ENCODE results near the gene ELOVL7.
"Not testable (repeated sequence)": the region's sequence is repeated elsewhere in the genome, so short reads cannot be mapped to it uniquely, and the experiment has no call there.

The ELOVL7 gene

GRCh38 chr5:60809891-60810425 lies 34.1 kb downstream of the ELOVL7 start:
- Histone ChIP-seq H3K4me1 (ENCODE audit: control insufficient read depth, insufficient read depth, low read length) (peaks cover 7% of the 10 kb centered on the region), H3K9ac (ENCODE audit: low read depth, low read length) (no peak overlapping the region), H3K4me3 (ENCODE audit: low read depth, low read length) (no peak overlapping the region), H3K27me3 (ENCODE audit: control insufficient read depth, insufficient read depth, low read length) (no peaks in the 10 kb centered on the region), H3K9me3 (ENCODE audit: control insufficient read depth, insufficient read depth, low read length) (no peaks in the 10 kb centered on the region), H3K36me3 (ENCODE audit: control insufficient read depth, insufficient read depth, low read length) (no peaks in the 10 kb centered on the region)

DNA sequence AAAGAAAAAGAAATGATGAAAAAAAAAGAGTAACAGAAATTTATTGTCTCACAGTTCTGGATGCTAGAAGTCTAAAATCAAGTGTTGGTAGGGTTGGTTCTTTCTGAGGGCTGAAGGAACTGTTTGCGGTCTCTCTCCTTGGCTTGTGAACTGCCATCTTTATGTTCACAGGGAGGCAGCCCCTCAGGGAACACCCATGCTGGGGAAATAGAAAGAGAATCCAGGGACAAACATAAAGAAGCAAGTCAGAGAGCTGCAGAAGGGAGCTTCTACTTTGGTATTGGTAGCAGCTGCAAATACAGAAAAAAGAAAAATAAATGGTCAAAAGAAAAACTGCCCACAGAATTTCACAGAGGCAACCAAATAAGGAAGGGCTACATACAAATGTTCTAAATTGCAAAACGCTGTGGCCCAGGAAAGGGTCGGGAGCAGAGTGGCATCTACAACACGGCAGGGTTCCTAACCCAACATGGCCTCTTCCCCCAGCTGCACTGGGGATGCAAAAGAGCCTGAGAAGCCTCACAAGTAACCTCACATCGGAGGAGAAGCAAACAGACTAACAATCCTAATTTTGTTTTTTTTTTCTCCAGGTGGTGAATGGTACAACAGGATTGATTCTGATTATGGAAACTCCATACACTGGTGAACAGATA lies 37.4 kb downstream of the ELOVL7 start:
- Histone ChIP-seq H3K4me3 (ENCODE audit: low read depth, low read length) (no peak overlapping the region), H3K9me3 (ENCODE audit: control insufficient read depth, insufficient read depth, low read length) (no peaks in the 10 kb centered on the region), H3K9ac (ENCODE audit: low read depth, low read length) (no peak overlapping the region), H3K36me3 (ENCODE audit: control insufficient read depth, insufficient read depth, low read length) (no peaks in the 10 kb centered on the region), H3K4me1 (ENCODE audit: control insufficient read depth, insufficient read depth, low read length) (peaks cover 12% of the 10 kb centered on the region), H3K27me3 (ENCODE audit: control insufficient read depth, insufficient read depth, low read length) (no peaks in the 10 kb centered on the region)

DNA sequence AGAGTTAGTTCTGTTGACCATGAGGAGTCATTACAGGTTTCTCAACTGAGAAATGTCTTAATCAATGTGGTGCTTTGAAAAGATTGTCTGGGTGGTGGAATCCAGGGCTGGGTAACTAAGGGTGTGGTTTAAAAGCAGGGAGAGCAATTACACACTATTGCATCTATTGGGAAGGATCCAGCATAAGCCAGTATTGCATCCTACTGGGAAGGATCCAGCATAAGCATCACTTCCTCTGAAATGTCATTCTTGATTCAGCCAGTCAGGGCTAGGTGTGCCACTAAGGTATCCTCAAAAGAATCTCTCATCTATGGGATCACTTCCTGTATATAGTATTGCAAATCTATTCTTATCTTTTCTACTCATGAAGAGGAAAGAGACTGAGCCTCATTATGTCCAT lies 38.6 kb downstream of the ELOVL7 start:
- Histone ChIP-seq H3K9me3 (ENCODE audit: control insufficient read depth, insufficient read depth, low read length) (no peaks in the 10 kb centered on the region), H3K27me3 (ENCODE audit: control insufficient read depth, insufficient read depth, low read length) (no peaks in the 10 kb centered on the region), H3K4me3 (ENCODE audit: low read depth, low read length) (no peak overlapping the region), H3K4me1 (ENCODE audit: control insufficient read depth, insufficient read depth, low read length) (peaks cover 12% of the 10 kb centered on the region), H3K9ac (ENCODE audit: low read depth, low read length) (no peak overlapping the region), H3K36me3 (ENCODE audit: control insufficient read depth, insufficient read depth, low read length) (no peaks in the 10 kb centered on the region)

DNA sequence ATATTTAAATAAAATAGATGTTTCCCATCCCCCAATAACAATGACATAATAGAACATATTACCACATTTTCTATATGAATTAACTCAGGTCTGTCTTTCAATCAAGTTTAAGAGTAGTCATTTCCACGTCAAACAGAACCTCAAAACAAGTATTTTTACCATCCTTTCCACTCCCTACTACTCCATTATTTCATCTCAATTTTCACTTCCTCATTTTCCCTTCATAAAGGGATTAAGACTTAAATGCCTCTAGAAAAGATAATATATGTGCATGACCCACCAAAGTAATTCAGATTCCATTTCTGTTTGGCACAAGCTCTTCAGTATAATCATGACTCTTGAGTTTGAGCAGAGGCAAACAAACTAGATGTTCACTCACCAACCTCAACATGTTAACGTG lies 40.4 kb downstream of the ELOVL7 start:
- Histone ChIP-seq H3K9ac (ENCODE audit: low read depth, low read length) (no peak overlapping the region), H3K36me3 (ENCODE audit: control insufficient read depth, insufficient read depth, low read length) (no peaks in the 10 kb centered on the region), H3K9me3 (ENCODE audit: control insufficient read depth, insufficient read depth, low read length) (no peaks in the 10 kb centered on the region), H3K4me3 (ENCODE audit: low read depth, low read length) (no peak overlapping the region), H3K4me1 (ENCODE audit: control insufficient read depth, insufficient read depth, low read length) (peaks cover 12% of the 10 kb centered on the region), H3K27me3 (ENCODE audit: control insufficient read depth, insufficient read depth, low read length) (no peaks in the 10 kb centered on the region)

DNA sequence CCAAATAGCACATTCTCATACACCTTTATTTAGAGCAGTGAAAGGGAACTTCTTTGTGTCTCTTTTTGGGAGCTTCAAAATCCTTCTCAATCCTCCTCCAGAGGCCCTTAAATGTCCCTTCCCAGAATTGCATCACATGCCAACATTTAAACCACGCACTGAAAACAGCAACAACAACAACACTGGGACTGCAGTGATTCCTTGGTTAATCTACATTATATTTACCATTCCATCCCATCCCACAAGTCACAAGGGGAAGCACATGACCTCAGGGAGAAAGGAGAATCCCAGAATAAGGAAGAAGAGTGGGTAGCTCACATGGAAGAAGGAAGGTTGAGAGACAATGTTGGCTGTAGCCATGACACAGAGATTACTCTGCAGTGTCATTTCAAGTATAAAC lies 41.1 kb downstream of the ELOVL7 start:
- Histone ChIP-seq H3K36me3 (ENCODE audit: control insufficient read depth, insufficient read depth, low read length) (no peaks in the 10 kb centered on the region), H3K9ac (ENCODE audit: low read depth, low read length) (no peak overlapping the region), H3K27me3 (ENCODE audit: control insufficient read depth, insufficient read depth, low read length) (no peaks in the 10 kb centered on the region), H3K9me3 (ENCODE audit: control insufficient read depth, insufficient read depth, low read length) (no peaks in the 10 kb centered on the region), H3K4me1 (ENCODE audit: control insufficient read depth, insufficient read depth, low read length) (peaks cover 12% of the 10 kb centered on the region), H3K4me3 (ENCODE audit: low read depth, low read length) (no peak overlapping the region)

- H3K36me3 ChIP-seq (ENCODE audit: control insufficient read depth, insufficient read depth, low read length), result no peaks in the 10 kb centered on the region
- no peaks in the 10 kb centered on the region for H3K9me3 ChIP-seq (ENCODE audit: control insufficient read depth, insufficient read depth, low read length)
- H3K27me3 ChIP-seq (ENCODE audit: control insufficient read depth, insufficient read depth, low read length), result no peaks in the 10 kb centered on the region
- peaks cover 16% of the 10 kb centered on the region for H3K4me1 ChIP-seq (ENCODE audit: control insufficient read depth, insufficient read depth, low read length)
- H3K4me3 ChIP-seq (ENCODE audit: low read depth, low read length), result no peak overlapping the region
- H3K9ac ChIP-seq (ENCODE audit: low read depth, low read length), result no peak overlapping the region
Measured at GRCh38 chr5:60802226-60802625, 41.8 kb downstream of the ELOVL7 start.

DNA sequence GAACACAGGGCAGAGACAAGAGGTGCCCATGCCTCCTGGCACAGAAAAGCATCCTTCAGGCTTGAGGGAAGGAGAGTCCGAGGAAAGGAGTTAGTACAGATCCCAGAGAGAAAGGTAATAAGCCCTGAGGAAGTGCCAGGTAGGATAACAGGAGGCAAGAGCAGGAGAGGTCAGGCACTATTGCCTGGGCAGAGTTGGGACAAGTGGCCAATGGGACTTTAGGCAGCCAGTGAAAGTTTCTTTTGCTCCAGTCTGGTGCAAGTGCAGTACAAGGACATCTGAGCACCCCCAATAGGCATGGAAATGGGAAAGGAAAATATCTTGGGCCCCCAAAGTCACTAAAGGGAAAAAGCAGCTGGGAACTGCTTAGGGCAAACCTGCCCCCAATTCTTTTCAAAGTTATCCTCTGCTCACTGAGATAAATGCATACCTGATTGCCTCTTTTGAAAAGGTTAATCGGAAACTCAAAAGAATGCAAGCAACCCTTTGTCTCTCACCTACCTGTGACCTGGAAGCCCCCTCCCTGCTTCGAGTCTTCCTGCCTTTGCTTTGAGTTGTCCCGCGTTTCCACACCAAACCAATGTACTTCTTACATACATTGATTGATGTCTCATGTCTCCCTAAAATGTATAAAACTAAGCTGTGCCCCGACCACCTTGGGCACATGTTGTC lies 46.5 kb downstream of the ELOVL7 start:
- Histone ChIP-seq H3K4me3 (ENCODE audit: low read depth, low read length) (peak overlapping the region; percentile 33), H3K9me3 (ENCODE audit: control insufficient read depth, insufficient read depth, low read length) (no peaks in the 10 kb centered on the region), H3K36me3 (ENCODE audit: control insufficient read depth, insufficient read depth, low read length) (no peaks in the 10 kb centered on the region), H3K4me1 (ENCODE audit: control insufficient read depth, insufficient read depth, low read length) (peaks cover 14% of the 10 kb centered on the region), H3K9ac (ENCODE audit: low read depth, low read length) (no peak overlapping the region), H3K27me3 (ENCODE audit: control insufficient read depth, insufficient read depth, low read length) (no peaks in the 10 kb centered on the region)

DNA sequence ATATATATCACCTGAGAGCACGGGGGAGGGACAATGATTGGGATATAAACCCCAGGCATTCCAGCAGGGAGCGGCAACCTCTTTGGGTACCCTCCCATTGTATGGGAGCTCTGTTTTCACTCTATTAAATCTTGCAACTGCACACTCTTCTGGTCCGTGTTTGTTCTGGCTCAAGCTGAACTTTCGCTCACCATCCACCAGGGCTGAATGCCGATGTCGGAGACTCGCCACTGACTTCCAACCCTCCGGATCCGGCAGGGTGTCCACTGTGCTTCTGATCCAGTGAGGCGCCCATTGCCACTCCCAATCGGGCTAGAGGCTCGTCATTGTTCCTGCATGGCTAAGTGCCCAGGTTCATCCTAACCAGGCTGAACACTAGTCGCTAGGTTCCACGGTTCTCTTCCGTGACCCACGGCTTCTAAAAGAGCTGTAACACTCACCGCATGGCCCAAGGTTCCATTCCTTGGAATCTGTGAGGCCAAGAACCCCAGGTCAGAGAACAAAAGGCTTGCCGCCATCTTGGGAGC lies 48.6 kb downstream of the ELOVL7 start:
- H3K4me3 ChIP-seq (ENCODE audit: low read depth, low read length); H3K36me3 ChIP-seq (ENCODE audit: control insufficient read depth, insufficient read depth, low read length); H3K9ac ChIP-seq (ENCODE audit: low read depth, low read length); H3K27me3 ChIP-seq (ENCODE audit: control insufficient read depth, insufficient read depth, low read length); H3K9me3 ChIP-seq (ENCODE audit: control insufficient read depth, insufficient read depth, low read length): not testable (repeated sequence)
- peaks cover 14% of the 10 kb centered on the region for H3K4me1 ChIP-seq (ENCODE audit: control insufficient read depth, insufficient read depth, low read length)

DNA sequence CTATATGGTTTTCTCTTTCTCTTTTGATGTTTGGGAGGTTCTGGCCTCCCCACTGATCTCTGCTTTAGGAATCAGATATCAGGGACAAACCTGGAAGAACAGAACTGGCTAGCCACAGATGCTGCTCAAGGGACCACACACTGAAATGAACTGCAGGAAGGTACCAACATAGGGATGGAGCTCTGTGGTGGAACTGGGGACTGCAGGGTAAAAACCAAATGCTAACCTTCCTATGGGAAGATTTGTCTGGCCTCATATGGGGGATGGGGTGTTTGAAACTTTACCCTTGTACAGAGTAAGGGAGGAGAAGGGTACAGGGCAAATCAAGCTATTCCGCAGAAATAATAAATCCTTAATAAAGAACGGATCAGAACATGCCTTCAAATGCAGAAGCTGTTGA lies 49.4 kb downstream of the ELOVL7 start:
- no peaks in the 10 kb centered on the region for H3K36me3 ChIP-seq (ENCODE audit: control insufficient read depth, insufficient read depth, low read length)
- no peaks in the 10 kb centered on the region for H3K27me3 ChIP-seq (ENCODE audit: control insufficient read depth, insufficient read depth, low read length)
- H3K4me1 ChIP-seq (ENCODE audit: control insufficient read depth, insufficient read depth, low read length), result peaks cover 14% of the 10 kb centered on the region
- no peak overlapping the region for H3K9ac ChIP-seq (ENCODE audit: low read depth, low read length)
- no peak overlapping the region for H3K4me3 ChIP-seq (ENCODE audit: low read depth, low read length)
- H3K9me3 ChIP-seq (ENCODE audit: control insufficient read depth, insufficient read depth, low read length), result no peaks in the 10 kb centered on the region

DNA sequence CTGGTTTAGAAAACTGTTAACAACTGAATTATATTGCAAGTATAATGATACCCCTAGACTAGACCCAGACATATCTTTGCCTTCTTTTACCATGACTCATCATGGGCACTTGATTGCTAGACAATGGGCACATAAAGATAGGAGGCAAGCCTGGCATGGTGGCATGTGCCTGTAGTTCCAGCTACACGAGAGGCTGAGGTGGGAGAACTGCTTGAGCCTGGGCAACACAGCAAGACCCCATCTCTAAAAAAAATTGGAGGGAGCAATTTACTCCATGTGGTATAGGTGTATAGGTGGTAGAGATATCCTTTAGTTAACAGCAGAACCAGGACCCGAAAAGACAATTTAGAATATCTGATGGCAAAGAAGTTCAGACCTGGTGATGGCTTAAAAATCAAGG lies 51.6 kb downstream of the ELOVL7 start:
- Histone ChIP-seq H3K27me3 (ENCODE audit: control insufficient read depth, insufficient read depth, low read length) (no peaks in the 10 kb centered on the region), H3K36me3 (ENCODE audit: control insufficient read depth, insufficient read depth, low read length) (no peaks in the 10 kb centered on the region), H3K4me1 (ENCODE audit: control insufficient read depth, insufficient read depth, low read length) (peaks cover 12% of the 10 kb centered on the region), H3K4me3 (ENCODE audit: low read depth, low read length) (no peak overlapping the region), H3K9ac (ENCODE audit: low read depth, low read length) (no peak overlapping the region), H3K9me3 (ENCODE audit: control insufficient read depth, insufficient read depth, low read length) (no peaks in the 10 kb centered on the region)

- H3K4me1 ChIP-seq (ENCODE audit: control insufficient read depth, insufficient read depth, low read length), result no peaks in the 10 kb centered on the region
- H3K9me3 ChIP-seq (ENCODE audit: control insufficient read depth, insufficient read depth, low read length), result no peaks in the 10 kb centered on the region
- H3K27me3 ChIP-seq (ENCODE audit: control insufficient read depth, insufficient read depth, low read length), result no peaks in the 10 kb centered on the region
- no peak overlapping the region for H3K4me3 ChIP-seq (ENCODE audit: low read depth, low read length)
- H3K9ac ChIP-seq (ENCODE audit: low read depth, low read length), result no peak overlapping the region
- H3K36me3 ChIP-seq (ENCODE audit: control insufficient read depth, insufficient read depth, low read length), result no peaks in the 10 kb centered on the region
Measured at GRCh38 chr5:60789551-60789950, 54.5 kb downstream of the ELOVL7 start.
